Right forelimb (tissue), 1 donor: ENCODE measurements around the gene KCNK5.

Experiments used
- DNase-seq: peaks from one replicate; pipeline ENCODE4 v3.0.0-alpha.2; 2018

Gene KCNK5

DNA sequence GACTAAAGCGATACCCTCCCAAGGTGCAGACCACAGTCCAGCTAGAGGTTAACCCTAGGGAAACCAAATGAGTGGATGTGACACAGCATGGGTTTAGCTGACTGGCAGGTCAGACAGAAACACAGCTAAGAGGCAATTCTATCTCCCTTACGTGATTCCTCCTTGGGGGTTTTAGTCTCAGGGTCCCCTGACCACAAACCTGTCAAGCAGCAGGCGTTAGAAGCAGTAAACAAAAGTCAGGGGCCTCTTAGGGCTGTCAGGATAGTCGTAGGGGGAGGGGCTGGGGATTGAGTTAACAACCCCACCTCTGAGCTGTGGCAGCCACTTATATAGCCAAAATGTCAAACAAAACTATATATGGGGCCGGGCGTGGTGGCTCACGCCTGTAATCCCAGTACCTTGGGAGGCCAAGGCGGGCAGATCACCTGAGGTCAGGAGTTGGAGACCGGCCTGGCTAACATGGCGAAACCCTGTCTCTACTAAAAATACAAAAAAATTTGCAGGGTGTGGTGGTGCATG is 13.6 kb downstream of the KCNK5 start:
- no peak for DNase-seq

DNA sequence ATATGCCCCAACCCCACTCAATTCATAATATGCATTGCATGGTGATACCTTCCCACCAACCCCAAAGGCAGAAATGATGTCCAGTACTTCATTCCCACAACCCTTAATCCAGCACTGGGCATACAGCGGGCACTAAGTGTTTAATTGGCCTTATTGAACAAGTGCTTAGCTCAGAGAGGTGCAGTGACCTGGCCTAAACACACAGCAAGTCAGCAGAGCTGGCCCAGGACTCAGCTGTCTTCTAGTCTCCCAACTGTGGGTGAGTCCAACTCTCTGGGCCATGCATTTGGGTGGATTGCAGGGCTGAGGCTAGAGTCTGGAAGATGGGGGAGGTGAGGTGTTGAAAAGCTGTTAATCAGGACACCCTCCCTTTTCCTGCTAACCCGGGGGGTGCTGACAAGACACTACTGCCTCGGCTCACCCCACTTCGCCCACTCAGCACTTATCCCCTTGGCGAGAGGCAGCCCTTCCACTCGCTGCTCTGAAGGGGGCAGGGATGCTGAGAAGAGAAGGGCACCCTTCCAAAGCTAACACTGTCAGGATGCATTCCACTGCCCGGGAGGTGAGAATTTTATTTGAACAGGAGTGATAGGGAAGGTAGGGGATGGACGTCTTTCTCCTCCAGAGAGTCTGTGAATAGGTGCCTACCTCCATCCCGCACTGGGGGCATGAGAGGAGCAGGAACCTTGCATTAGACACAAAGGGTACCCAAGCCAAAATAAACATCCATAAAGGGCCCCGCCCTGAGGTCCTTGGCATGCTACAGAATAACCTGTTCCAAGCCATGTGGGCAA is 14.2 kb downstream of the KCNK5 start:
- DNase-seq: no peak

DNA sequence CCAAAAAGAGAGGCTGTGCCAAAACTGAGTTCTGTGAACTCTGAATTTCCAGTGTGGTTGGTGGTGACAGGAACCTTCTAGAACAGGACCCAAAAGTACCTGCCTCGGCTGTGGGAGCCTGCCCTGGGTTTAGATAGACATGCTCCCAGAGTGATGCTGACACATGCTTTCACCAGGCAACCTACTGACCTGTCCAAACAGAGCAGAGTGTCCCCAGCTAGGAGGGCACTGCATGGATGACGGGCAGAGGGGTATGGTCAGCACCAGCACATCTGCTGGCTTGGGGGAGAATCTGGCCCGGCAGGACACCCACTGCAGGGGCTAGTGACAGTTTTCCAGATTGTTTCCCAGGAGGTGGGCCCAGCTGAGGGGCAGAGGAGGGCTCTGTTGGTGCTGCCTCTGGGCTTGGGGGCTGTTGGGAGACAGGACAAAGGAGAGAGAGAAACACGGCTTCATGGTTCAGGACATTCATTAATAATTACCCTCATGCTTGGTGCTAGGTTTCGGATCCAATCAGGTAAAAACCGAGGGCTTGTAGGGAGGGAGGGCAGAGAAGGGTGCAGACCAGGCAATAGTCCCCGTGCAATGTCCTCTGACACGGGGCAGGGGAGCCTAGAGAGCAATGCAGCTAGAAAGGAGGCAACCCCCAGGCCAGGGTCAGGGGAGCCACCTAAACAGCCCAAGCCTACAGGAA is 15.0 kb downstream of the KCNK5 start:
- DNase-seq: no peak

DNA sequence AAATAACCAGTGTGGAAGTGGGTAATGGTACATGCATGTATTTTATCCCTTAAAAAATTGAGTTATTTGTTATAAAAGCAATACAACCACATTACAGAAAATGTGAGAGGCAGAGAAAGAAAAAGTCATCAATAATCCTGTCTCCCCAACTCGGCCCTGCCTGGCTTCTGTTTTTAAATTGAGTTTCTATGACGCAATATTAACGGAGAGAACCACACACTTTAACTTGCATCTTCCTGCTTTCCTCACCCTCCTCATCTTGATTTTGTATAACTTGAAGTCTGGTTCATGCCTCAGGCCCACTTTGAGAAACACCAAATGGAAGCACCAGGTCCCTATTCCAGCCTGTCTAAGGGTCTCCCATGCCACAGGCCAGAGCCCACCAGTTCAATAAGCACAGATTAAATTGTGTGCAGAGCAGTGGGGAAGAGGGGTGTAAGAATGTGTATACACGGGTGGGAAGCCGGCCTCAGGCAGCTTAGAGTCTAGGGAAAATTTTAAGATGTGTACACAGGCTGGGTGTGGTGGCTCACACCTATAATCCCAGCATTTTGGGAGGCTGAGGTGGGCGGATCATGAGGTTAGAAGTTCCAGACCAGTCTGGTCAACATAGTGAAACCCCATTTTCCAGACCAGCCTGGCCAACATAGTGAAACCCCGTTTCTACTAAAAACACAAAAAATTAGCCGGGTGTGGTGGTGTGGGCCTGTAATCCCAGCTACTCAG is 15.9 kb downstream of the KCNK5 start:
- no peak for DNase-seq

DNA sequence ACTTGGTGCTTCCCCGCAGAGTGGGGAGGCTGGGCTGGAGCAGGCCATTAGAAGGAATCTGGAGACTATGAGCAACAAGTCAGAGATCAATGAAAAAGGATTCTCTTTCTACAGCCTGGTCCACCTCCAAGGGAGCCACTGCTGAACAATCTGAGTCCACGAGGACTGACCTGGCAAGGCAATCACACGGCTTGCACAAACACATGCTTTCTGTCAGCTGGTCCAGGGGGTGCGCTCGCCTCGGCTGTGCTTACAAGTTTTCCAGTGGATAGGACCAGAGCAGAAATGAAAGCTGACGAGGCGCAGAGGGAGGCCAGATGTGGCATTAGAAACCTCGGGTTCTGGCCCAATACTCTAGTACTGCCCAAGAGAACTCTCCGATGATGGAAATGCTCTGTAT is 18.1 kb downstream of the KCNK5 start:
- no peak for DNase-seq

DNA sequence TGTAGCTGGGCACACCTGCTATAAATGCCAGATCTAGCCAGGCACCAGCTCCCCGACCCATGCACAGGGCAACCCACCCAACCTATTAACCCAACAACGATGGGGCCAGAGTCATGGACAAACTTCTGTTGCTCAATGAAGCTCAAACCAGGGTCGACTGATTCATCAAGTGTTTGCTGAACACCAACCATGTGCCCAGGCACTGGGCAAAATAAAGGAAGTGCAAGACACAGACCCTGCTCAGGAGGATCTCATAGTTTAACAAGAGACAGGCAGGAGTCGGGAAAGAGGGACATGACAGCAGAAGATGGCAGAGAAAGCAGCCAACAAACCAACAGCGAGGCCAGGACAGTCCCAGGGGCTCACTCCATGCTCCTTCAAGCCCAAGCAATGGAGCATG is 18.8 kb downstream of the KCNK5 start:
- no peak for DNase-seq

DNA sequence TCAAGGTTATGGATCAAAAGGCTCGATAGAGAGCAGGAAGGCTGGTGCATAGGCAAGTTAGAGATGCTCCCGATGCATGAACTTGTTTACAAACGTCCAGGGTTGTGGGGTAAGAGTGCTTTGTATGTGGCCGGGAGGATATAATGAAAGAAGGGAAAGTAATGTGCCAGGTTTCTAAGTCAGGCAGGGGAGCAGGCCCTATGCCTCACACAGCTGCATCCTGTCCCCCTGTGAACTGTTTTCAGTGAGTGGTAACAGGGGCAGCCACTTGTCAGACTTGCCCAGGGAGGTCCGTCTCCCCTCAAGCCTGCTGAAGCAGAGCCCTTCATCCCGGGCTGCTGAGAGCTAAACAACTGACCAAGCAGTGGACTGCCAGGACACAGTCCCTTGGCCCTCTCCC is 19.4 kb downstream of the KCNK5 start:
- no peak for DNase-seq

DNA sequence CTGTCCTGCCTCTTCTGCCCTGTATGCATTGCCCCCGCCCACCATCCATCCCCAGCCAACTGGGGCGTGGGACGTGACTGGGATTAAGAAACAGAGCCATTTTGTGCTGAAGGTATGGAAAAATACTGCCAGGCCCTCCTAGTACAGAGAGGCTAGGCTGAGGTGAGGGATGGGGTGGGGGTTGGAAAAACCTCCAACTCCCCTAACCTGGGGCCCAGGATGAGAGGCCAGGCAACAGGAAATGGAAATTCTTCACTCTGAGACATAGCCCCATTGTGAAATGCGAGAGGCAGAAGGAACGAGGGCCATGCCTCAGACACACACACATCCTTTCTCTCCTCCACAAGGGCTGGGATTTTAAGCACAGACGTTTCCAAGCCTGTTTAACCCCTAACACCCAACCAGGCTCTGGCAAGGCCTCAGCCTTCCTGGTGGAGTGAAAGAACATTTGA is 19.9 kb downstream of the KCNK5 start:
- DNase-seq: no peak

DNA sequence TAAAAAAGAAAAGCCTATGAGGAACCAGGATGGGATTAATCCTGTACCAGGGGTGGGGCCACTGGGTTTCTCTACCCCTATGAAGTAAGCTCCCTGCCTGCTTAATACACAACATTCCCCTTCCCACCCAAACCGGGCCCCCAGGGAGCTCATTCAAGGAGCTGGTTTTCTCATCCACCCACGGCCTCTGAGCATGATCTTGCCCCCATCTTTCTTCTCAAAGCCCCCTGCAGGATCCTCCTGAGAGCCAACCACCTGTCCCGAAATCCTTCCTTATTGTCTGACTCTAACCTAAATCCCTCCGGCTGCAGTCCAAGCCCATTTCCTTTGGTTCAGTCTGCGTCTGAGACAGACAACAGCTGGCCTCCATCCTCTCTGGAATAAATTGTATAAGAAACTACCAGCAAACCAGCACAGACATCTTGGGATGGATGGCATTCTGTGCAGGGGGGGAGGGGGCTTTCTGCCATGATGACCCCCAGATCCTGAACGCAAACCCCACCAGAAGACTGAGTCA is 21.0 kb downstream of the KCNK5 start:
- DNase-seq: no peak

DNA sequence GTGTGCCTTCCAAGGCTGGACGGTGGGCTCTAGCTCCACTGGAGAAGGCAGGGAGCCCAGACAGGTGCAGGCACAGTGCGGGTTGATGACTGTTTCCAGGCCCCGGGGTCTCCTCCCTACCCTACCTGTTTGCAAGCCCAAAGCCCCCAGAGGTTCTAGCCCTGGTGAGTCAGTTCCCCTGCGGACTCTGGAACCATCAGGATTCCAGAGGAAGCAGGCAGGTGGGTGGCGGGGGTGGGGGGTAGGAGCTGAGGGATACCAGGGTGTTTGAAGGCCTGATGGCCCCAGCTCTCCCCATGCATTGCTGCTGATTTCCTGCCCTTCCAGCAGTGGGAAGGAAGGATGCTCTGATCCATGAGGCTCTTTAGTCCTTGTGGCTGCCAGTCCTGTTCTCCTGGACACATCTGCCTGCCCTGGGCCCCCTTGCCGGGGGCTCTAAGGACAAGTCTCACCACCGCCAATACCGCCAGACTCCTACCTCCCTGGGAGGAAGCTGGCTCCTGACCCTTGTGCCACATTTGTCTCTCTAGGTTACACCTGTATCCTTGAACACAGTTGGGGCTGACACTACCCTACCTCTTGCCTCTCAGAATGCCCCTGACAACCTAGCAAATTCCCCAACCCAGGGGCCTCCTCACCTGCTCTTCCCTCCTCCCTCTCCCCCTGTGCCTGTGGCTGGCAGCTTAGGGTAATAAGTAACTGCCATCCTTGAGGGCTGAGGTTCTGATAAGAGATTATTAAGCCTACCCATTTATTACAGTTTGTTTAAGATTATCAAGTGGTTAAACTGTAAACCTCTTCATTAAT is 21.7 kb downstream of the KCNK5 start:
- no peak for DNase-seq

DNA sequence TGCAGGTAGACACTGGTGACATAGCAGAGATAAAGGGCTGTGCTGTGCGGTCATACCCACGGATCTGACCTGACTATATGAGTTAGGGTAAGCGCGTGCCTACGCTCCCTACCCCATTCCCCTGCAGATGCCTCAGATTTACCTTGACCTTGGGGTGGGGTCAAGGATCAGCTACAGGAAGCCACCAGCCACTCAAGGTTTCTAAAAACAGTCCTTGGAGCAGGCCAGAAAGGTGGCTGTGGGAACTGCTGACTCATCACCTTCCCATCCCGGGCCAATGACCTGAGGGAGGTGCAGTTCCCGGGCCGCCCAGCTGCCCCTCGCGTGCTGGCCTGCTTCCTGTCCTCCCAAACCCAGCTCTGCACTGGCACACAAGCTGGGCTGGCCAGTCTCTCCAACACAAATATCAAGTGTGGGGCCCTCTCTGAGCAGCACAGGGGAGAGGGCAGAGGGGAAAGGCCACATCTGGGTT is 23.0 kb downstream of the KCNK5 start:
- DNase-seq: no peak

DNA sequence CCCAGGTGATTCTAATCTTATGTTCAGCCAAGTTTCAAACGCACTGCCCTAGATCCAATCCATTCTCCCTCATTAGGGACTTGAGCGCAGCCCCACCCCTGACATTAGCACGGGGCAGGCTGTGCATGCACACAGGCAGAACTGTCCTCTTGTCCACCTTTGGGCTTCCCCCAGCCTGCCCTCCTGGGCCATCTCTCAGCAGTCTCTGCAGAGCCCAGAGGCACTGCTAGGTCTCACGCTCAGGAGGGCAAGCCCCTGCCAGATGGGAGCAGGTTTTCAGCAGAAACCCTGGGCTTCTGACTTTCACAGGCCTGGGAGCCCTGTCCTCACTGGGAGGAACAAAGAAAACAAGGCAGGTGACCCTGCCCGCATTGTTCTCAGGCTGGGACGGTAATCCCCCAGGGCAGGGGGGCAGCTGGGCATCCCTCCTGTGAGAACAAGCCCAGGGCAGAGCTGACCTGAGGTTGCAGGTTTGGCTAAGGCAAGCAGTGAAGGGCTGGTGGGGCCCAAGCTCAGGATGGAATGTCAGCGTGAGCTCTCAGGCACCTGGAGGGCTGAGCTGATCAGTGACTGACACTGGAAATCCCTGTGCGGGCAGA is 24.5 kb downstream of the KCNK5 start:
- no peak for DNase-seq

DNA sequence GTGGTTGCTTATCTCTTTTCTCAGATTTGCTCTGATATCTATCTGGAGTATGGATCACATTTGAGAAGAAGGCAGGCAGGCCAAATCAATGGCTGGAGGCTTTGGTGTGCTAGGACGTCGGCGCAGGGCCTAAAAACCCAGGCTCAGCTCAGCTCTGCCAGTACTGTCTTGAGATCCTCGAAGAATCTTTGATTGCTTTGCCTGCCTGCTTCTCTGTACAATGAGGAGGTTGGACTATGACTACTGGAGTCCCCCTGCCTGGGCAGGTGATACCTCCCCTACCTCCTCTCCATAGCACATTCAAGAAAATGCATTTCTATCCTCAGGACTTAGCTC is 25.1 kb downstream of the KCNK5 start:
- no peak for DNase-seq

DNA sequence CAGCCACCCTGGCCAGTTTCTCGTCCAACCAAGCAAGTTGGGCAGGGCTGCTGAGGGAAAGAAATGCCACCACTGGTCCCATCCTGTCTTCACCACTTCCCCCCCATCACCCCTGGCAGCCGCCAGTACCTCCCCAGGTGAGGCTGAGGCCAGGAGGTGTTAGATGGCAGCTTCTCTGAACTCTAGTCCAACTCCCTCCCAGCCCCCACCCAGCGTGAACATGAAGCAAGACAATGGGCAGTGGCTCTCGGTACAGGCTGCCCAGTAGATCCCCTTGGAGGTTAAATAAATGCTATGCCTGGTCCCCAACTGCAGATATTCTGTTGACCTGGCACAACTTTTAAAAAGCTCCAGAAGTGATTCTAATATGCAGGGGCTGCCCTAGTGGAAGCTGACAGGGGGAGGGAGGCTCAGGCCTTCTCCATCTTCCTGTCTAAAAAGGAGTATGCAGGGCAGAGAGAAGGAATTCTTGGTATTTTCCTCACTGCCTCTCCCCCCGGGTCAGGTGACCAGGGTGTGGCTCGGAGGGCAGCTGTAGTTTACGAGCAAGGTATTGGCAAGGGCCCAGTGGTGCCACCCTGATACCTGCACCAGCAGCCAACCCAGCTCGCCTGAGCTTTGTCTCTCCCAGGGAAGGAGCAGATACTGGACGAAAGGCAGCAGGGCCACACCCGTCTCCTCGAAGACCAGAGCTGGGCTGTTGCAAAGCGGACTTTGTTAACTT is 25.7 kb downstream of the KCNK5 start:
- DNase-seq: no peak

DNA sequence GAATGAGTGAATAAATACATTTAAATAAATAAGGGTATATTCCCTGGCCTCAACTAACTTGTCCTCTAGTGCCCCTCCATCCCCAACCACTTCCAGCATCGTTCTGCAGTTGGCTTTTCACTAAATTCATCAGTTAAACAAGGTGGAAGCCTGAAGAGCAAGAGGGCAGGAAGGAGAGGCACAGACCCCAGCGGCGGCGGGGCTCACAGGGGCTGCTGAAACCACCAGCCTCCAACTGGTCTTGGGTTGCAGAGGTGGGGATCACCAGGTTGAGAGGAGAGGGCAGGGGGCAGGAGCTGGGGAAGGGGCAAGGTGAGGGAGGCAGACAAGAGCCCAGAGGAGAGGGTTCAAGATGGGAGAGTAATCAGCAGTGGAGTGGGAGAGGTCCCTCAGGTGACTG is 27.1 kb downstream of the KCNK5 start:
- no peak for DNase-seq

DNA sequence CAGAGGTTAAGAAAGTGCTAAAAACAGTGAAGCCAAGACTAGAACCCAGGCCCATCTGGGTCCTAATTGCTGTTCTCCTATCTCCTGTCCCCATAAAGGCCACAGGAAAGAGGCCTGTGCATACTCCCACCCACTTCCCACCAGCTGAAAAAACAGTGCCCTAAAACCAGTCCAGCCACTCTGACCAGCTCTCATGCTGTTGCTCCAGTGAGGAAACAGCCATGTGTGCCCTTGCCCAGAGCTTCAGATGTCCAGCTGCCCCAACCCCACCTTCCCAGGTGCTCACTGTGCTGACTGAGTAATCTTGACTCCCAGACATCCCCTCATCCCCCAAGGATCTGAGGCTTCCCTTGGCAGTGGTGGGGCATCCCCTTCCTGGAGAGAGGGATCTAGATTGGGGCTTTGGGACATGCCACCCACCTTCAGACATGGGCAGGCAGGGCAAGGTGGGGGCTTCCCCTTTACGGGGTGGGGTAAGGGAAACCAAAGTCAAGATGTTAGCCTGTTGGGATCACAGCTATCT is 28.7 kb downstream of the KCNK5 start:
- no peak for DNase-seq

DNA sequence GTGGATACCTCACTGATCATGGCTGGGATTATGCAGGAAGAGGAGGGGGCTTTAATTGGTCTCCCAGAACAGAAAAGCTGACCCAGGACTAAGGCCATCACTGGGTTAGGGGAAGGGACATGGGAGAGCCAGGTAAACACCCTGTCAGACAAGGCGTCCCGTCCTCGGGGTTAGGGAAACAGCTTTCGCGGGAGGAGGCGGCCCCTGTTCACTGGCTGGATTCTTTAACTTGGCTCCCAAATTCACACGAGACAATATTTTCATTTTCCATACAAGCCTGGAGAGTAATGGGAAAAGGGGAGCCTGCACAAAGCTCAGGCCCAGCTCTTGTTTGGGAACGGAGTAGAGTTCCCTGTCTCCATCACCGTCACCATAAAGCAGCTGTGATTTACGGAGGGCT is 29.3 kb downstream of the KCNK5 start:
- no peak for DNase-seq

DNA sequence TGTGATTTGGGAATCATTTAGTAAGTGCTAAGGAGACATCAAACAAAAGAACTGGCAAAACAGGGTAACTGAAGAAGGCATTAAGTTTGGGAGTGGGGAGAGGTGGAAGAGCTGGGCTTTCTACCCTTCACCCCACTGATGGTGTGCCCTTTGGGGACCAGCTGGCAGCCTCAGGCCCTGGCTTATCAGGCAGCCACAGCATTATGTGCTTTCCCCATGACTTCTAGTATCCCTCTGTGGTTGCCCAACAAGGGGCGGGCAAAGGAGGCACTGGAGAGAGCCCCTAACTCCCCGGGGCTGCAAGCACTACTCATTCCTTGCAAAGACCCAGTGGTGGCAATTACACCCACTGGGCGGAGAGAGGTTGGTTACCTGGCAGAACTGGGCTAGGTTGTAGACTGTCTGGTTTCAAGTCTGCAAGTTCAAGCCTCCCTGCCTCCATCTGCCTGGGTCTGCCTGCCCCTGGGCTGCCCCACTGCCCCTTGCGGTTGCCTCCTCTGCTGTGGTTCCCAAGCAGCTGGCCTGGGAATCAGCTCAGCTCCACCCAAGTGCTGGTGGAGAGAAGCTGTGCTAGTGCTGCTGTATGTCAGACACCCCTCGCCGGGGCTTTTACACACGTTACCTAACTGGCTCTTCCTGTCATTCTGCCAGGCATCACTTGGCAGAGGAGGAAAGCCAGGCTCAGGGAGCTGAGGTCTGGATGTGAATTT is 29.9 kb downstream of the KCNK5 start:
- DNase-seq: no peak

DNA sequence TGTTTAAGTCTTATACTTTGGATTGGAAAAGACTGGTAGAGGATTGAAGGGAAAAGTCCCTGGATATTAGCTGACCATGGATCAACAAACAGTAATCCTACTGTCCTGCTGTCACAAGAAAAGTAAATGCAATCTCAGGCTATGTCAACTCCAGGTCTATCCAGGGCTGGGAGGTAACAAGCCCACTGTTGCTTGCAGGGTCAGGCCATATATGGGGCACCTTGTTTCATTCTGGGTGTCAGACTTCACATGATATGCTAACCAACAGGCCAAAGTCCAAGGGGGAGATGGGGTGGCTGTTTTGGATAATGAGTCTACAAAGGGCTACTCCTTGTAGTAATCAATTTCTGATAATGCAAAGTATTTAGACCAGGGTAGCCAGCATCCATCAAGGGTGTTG is 30.7 kb downstream of the KCNK5 start:
- DNase-seq: no peak

DNA sequence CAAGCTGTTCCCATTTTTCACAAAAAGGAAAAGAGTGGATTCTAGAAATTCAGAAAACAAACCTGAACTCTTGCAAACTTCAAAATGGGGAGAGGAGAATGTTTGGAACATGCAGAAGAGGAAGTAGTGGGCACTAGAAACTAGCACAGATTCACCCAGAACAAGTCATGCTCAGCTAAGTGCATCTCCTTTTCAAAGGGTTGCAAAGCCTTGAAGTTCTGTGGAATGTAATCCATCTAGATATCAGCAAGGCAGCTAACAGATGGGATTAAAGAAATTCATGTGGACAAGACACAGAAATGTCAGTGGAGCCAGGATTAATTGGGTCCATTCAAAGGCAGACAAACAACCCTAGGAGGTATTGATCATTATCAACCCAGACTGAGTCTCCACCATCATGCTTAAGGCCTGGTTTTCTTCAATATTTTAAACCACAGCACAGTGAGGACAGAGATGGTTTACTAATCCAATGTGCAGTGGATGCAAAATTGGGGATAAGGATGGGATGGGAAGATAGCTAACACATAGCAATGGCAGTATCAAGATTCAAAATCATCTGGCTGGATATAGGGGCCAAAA is 31.3 kb downstream of the KCNK5 start:
- no peak for DNase-seq
